ENCODE data around the gene CAPRIN2. TPM values are rescaled to one million over a fixed set of nuclear protein-coding genes. Genes with fewer than 3 reads are reported as not detected.
A peak's percentile ranks its signal among the peaks of the same experiment; 100 is the strongest.

Gene CAPRIN2
- total and polyA plus RNA-seq, 8 donors, result 6.7 to 154 (median 25.7) TPM

DNA sequence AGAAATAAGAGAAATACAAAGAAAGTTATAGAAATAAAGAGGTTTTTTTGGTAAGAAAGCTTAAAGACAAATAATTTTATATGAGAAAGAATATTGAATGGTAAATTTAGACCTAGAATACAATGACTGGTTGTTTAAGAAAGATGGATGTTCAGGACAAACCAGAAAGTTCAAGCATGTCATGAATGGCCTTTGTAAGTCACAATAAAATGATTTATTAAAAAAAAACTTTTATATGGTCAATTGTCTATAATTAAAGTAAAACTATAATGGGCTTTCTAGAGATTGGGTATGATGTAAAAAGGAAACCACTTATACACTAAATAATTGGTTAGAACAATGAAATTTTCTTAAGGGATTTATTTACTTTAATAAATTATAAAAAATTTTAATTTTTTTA, 19.8 kb upstream of the CAPRIN2 start:
- Histone ChIP-seq H3K27ac (no peak overlapping the region), H3K9me3 (peaks cover 0 to 4% (median 0%) of the 10 kb centered on the region in 4 donors), H3K27me3 (no peaks in the 10 kb centered on the region), H3K4me1 (no peaks in the 10 kb centered on the region), H3K36me3 (no peaks in the 10 kb centered on the region), H3K4me3 (no peak overlapping the region)
- no peak for DNase-seq
- TF ChIP-seq EP300 (IDR thresholded peaks at IDR 0.05) (no peak), POLR2A (IDR thresholded peaks at IDR 0.05) (no peak), POLR2AphosphoS5 (IDR thresholded peaks at IDR 0.05) (no peak)
- TF ChIP-seq, protein P1, sequence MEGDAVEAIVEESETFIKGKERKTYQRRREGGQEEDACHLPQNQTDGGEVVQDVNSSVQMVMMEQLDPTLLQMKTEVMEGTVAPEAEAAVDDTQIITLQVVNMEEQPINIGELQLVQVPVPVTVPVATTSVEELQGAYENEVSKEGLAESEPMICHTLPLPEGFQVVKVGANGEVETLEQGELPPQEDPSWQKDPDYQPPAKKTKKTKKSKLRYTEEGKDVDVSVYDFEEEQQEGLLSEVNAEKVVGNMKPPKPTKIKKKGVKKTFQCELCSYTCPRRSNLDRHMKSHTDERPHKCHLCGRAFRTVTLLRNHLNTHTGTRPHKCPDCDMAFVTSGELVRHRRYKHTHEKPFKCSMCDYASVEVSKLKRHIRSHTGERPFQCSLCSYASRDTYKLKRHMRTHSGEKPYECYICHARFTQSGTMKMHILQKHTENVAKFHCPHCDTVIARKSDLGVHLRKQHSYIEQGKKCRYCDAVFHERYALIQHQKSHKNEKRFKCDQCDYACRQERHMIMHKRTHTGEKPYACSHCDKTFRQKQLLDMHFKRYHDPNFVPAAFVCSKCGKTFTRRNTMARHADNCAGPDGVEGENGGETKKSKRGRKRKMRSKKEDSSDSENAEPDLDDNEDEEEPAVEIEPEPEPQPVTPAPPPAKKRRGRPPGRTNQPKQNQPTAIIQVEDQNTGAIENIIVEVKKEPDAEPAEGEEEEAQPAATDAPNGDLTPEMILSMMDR (IDR thresholded peaks at IDR 0.05), result no peak
- intact Hi-C loops (cut with DNase I; ENCODE audit: low total_unique reads), result no loop called here

DNA sequence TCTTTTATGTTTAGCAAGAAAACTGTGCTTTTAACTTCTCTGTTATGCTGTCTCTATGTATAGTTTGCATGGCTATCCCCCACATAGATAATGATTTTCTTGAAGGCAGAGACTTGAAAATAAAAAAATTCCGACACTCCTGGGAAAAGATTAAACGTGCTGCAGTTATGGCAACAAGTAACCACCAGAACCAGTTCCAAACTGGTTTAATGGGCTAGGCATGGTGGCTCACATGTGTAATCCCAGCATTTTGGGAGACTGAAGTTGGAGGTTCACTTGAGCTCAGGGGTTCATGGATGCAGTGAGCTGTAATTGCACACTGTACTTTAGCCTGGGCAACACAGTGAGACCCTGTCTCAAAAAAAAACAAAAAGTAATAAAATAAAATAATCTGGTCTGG, 15.1 kb upstream of the CAPRIN2 start:
- no peak overlapping the region for H3K27ac ChIP-seq
- H3K9me3 ChIP-seq, result peaks cover 0 to under 1% (median 0%) of the 10 kb centered on the region in 4 donors
- WGBS, 5 donors, result 51 to 78% (median 65%) methylated on average over 2 of the region's 2 CpGs
- H3K4me3 ChIP-seq, result no peak overlapping the region
- no peak for DNase-seq
- TF ChIP-seq EP300 (IDR thresholded peaks at IDR 0.05) (no peak), POLR2A (IDR thresholded peaks at IDR 0.05) (no peak), POLR2AphosphoS5 (IDR thresholded peaks at IDR 0.05) (no peak)
- TF ChIP-seq, protein P1 (IDR thresholded peaks at IDR 0.05), result no peak
- intact Hi-C loops (cut with DNase I; ENCODE audit: low total_unique reads), result no loop called here
- H3K27me3 ChIP-seq, result no peaks in the 10 kb centered on the region
- no peaks in the 10 kb centered on the region for H3K36me3 ChIP-seq
- H3K4me1 ChIP-seq, result no peaks in the 10 kb centered on the region

DNA sequence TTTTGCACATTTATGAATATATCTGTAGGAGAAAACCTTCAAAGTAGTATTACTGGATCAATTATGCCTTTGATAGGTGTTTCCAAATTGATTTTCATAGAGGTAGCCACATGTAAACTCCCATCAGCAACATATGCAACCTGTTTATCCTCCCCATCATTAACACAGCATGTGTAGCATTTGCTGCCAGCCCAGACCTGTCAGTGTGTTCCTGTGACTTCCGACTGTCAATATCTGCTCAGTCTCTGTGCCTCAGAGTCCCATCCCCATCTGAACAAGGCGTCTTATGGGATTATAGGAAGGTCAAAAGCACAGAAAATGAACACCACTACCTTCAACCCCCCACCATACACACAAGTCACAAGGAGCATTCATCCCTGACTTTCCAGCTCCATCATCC, 9.5 kb upstream of the CAPRIN2 start:
- TF ChIP-seq POLR2AphosphoS5 (IDR thresholded peaks at IDR 0.05) (no peak), EP300 (IDR thresholded peaks at IDR 0.05) (no peak), POLR2A (IDR thresholded peaks at IDR 0.05) (no peak)
- TF ChIP-seq, protein P1 (IDR thresholded peaks at IDR 0.05), result no peak
- H3K27me3 ChIP-seq, result no peaks in the 10 kb centered on the region
- no peak overlapping the region for H3K27ac ChIP-seq
- H3K9me3 ChIP-seq, result no peaks in the 10 kb centered on the region
- H3K36me3 ChIP-seq, result no peaks in the 10 kb centered on the region
- WGBS, 5 donors, result 70 to 92% (median 90%) methylated on average over 2 of the region's 2 CpGs
- no peak for DNase-seq
- H3K4me1 ChIP-seq, result no peaks in the 10 kb centered on the region
- intact Hi-C loops (cut with DNase I; ENCODE audit: low total_unique reads), result no loop called here
- no peak overlapping the region for H3K4me3 ChIP-seq

DNA sequence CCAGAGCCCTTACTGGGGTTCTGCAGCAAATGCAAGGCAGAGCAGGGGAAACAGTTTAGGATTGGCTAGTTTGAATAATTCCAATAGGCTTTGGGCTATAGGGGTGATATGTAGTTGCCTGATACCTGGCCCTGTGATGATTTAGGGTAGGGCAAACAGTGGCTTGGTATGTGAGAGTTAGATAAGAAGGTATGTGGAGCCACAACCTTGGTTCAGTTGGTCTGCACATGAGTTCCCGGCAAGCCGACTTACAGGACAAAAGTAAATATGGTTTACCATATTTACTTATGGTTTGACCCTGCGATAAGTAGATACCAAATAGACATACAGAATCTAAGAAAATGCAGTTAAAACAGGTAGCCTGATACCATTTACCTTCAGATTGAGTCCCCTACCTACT, 8.3 kb upstream of the CAPRIN2 start:
- no peaks in the 10 kb centered on the region for H3K9me3 ChIP-seq
- H3K27ac ChIP-seq, result no peak overlapping the region
- DNase-seq, result peak; percentile 36 to 49
- H3K27me3 ChIP-seq, result no peaks in the 10 kb centered on the region
- intact Hi-C loops (cut with DNase I; ENCODE audit: low total_unique reads), result no loop called here
- no peaks in the 10 kb centered on the region for H3K4me1 ChIP-seq
- TF ChIP-seq, protein P1 (IDR thresholded peaks at IDR 0.05), result no peak
- TF ChIP-seq POLR2AphosphoS5 (IDR thresholded peaks at IDR 0.05), result peak in 1 of 3 donors; percentile 16
- H3K36me3 ChIP-seq, result no peaks in the 10 kb centered on the region
- H3K4me3 ChIP-seq, result no peak overlapping the region
- 26 to 68% (median 50%) methylated on average over 3 of the region's 3 CpGs for WGBS, 5 donors
